GM20000 (cell line): ENCODE data around the gene CCDC73.
A peak's percentile ranks its signal among the peaks of the same experiment; 100 is the strongest.
"Not testable (repeated sequence)": the region's sequence is repeated elsewhere in the genome, so short reads cannot be mapped to it uniquely, and the experiment has no call there.

ENCODE experiments used
- DNase-seq: peaks from one replicate; pipeline ENCODE4 v3.0.0; 2012; ENCODE audit warnings: low spot score
- TF ChIP-seq, protein P1 (sequence below): IDR thresholded peaks from 2 replicates; pipeline ENCODE4 v1.5.1; 2012; ENCODE audit warnings: mild to moderate bottlenecking, control low read depth; ENCODE audit errors: extremely low read depth, missing control alignments

CCDC73 gene

DNA sequence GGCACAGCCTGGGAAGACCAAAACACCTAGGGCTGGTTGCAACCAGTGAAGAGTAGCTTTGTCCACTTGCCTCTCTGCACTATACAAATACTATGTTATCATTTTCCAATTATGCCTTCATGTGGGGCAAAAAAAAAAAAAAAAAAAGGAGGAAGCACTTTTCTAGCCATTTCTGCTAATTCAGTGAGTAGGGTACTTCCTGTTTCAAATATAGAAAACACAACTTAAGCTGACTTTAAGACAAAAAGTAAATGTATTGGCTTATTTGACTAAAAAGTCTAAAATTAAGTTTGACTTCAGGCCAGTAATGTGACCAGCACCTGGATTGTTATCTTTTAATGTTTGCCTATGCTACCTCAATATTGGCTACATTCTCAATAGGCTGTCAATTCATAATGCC lies 15.3 kb downstream of the CCDC73 start:
- no peak for DNase-seq
- TF ChIP-seq, protein P1, sequence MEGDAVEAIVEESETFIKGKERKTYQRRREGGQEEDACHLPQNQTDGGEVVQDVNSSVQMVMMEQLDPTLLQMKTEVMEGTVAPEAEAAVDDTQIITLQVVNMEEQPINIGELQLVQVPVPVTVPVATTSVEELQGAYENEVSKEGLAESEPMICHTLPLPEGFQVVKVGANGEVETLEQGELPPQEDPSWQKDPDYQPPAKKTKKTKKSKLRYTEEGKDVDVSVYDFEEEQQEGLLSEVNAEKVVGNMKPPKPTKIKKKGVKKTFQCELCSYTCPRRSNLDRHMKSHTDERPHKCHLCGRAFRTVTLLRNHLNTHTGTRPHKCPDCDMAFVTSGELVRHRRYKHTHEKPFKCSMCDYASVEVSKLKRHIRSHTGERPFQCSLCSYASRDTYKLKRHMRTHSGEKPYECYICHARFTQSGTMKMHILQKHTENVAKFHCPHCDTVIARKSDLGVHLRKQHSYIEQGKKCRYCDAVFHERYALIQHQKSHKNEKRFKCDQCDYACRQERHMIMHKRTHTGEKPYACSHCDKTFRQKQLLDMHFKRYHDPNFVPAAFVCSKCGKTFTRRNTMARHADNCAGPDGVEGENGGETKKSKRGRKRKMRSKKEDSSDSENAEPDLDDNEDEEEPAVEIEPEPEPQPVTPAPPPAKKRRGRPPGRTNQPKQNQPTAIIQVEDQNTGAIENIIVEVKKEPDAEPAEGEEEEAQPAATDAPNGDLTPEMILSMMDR = no peak

DNA sequence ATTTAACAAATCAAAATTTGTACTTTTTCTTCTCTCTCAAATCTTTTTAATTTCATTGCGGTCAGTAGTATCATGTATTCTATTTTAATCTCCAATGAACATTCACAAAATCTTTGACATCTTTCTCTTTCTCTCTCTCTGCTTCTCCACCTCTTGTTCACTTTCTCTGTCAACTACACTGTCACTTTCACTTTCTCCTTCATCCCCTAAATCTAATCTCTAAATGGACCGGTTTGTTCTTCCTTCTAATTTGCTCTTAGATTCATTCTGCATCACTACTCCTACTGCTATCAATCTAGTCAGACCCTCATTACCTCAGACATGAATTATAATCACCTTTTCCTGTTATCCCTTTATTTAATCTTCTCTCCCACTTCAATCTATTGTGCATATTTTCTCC lies 18.6 kb downstream of the CCDC73 start:
- DNase-seq = peak; percentile 35
- TF ChIP-seq, protein P1 = no peak

DNA sequence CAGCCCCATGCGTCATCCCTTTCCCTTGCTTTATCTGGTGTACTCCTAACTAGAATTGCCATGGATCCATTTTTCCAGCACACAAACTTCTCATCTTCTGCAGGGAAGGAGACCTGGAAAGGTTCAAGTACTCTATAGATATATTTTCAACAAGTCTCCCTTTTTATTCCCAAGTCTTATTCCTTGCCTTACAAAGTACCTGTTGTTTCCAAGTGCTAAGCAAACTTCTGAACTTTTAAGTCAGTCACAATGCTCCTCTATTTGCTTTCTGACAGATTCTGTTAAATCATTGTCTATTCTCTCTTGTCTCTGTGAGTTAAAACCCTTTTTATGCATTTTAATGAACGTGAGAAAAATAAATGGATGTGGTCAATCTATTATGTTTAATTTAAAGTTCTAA lies 20.4 kb downstream of the CCDC73 start:
- TF ChIP-seq, protein P1 = no peak
- no peak for DNase-seq

DNA sequence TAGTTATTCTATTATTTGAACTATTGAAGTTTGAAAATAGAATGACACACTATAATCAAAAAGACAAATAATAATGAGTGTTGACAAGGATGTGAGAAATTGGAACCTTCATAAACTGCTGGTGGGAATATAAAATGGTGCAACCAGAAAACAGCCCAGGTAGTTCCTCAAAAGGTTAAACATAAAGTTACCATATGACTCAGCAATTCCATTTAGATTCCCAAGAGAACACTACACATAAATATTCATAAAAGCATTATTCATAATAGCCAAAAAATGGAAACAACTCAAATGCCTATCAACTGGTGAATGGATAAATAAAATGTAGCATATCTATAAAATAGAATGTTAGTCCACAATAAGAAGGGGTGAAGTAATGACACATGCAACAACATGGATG lies 21.7 kb downstream of the CCDC73 start:
- TF ChIP-seq, protein P1 = no peak
- no peak for DNase-seq

DNA sequence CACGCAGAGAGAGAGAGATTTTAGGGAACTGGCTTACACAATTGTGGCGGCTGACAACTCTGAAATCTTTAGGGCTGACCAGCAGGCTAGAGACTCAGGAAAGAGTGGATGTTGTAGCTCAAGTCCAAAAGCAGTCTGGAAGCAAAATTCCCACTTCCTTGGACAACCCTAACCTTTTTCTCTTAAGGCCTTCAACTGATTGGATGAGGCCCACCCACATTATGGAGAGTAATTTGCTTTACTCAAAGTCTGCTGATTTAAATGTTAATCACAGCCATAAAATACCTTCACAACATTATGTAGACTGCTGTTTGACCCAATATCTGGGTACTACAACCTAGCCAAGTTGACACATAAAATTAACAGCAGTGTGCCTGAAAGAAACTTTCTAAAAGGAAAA lies 32.7 kb downstream of the CCDC73 start:
- DNase-seq = not testable (repeated sequence)

DNA sequence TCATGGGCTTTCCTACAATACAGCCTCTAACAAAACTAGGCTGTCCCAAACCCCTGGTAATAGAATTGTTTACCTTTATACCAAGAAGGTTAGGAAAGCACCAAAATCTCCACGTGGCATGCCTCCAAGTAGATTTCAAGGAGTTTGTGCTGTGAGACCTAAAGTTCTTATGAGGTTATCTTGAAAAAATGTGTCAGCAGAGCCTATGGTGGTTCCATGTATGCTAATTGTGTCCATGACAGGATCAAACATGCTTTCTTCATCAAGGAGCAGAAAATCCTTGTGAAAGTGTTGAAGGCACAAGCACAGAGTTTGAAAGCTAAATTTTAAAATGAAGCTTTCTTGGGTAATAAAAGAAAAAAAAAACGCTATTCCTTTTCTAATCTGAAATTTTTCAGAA lies 36.2 kb downstream of the CCDC73 start:
- TF ChIP-seq, protein P1 = no peak

DNA sequence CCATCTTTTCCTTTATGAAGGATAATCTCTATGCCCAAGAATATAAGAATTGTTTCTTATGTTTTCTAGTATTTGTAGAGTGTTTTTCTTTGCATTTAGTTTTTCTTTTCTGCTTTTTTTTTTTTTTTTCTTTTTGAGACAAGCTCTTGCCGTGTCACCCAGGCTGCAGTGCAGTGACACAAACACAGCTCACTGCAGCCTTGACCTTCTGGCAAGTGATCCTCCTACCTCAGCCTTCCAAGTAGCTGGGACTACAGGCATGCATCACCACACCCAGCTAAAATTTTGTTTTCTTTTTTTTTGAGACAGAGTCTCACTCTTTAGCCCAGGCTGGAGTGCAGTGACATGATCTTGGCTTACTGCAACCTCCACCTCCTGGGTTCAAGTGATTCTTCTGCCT lies 41.3 kb downstream of the CCDC73 start:
- DNase-seq = not testable (repeated sequence)

More for the DNA sequence above, 36.2 kb downstream of the CCDC73 start:
- DNase-seq = no peak

DNA sequence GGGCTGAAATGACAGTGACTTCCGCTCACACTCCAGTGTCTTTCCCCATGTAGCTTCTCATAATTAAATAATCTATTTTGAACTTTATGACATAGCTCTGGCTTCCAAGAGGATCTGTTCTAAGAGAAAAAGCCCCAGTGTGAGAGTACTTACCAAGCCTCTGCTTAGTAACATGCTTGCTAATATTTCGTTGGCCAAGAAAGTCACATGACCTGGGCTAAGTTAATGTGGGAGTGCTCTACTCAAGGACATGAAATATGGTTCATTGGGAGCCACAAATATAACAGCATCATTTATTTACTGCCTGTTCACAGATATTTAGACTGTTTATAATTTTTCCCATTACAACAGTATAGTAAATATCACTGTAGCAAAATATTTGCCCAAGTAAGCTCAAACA lies 42.5 kb downstream of the CCDC73 start:
- TF ChIP-seq, protein P1 = no peak
- no peak for DNase-seq

DNA sequence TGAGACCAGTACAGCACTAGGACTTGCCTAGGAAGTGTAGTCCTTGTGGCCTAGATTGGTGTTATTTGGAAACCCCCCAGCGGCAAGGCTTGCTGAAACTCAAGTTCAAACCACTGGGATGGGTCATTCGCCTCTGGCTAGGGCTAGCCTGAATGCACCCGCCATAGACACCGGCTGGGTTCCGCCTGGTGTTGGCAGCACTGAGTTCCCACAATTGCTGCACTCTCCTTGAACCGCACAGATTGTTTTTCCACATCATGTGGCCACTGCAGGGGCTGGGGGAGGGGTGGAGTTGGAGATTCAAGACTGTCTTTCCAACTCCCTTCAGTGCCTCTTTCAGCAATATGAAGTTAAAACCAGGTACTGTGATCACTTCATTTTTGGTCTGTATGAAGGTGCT lies 43.1 kb downstream of the CCDC73 start:
- TF ChIP-seq, protein P1 = no peak
- no peak for DNase-seq
